ENCODE results near the gene FUT7. TPM values are rescaled to one million over a fixed set of nuclear protein-coding genes. Genes with fewer than 3 reads are reported as not detected.

The FUT7 gene
- total RNA-seq, 2 donors from 2014 or later = not detected

DNA sequence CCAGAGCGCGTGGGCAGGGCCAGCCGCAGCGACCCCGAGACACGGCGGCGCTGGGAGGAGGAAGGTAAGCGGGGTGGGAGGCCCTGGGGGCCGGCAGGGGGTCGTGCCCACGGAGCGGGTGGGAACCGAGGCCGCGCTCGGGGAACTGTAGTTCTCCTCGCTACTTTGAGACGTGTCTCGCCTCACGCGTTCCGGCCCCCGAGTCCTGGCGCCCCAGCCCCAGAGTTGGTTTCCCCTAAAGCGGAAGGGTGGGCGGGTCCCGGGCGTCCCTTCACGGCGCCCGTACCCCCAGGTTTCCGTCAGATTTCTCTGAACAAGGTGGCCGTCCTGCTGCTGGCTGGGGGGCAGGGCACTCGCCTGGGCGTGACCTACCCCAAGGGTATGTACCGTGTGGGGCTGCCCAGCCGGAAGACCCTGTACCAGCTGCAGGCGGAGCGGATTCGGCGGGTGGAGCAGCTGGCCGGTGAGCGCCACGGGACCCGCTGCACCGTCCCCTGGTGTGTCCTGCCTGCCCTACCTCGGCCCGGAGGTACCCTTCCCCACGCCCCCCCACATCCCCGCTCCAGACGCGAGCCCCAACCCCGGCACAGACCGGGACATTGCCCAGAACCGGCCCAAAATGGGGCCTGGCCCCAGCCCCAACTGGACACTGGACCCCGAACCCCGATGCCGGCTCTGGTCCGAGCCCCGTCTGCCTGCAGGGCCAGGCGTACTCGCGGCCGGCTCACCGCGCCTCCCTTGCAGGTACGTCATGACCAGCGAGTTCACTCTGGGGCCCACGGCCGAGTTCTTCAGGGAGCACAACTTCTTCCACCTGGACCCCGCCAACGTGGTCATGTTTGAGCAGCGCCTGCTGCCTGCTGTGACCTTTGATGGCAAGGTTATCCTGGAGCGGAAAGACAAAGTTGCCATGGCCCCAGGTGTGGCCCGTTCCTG is 46.1 kb upstream of the FUT7 start:
- H3K27ac ChIP-seq = peak overlapping the region; percentile 20
- H3K4me3 ChIP-seq = peak overlapping the region; percentile 55
- H3K36me3 ChIP-seq = no peaks in the 10 kb centered on the region
- peak; percentile 54 for DNase-seq
- no peaks in the 10 kb centered on the region for H3K9me3 ChIP-seq
- H3K27me3 ChIP-seq = no peaks in the 10 kb centered on the region
- TF ChIP-seq, protein P1, sequence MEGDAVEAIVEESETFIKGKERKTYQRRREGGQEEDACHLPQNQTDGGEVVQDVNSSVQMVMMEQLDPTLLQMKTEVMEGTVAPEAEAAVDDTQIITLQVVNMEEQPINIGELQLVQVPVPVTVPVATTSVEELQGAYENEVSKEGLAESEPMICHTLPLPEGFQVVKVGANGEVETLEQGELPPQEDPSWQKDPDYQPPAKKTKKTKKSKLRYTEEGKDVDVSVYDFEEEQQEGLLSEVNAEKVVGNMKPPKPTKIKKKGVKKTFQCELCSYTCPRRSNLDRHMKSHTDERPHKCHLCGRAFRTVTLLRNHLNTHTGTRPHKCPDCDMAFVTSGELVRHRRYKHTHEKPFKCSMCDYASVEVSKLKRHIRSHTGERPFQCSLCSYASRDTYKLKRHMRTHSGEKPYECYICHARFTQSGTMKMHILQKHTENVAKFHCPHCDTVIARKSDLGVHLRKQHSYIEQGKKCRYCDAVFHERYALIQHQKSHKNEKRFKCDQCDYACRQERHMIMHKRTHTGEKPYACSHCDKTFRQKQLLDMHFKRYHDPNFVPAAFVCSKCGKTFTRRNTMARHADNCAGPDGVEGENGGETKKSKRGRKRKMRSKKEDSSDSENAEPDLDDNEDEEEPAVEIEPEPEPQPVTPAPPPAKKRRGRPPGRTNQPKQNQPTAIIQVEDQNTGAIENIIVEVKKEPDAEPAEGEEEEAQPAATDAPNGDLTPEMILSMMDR (IDR thresholded peaks at IDR 0.05) = no peak
- peak overlapping the region; percentile 65 to 79 for H3K9ac ChIP-seq (ENCODE audit: low read depth in 2 of 2, low read length in 2 of 2)
- intact Hi-C loops (cut with DNase I) = no loop called here
- H3K4me1 ChIP-seq = peaks cover 8% of the 10 kb centered on the region

DNA sequence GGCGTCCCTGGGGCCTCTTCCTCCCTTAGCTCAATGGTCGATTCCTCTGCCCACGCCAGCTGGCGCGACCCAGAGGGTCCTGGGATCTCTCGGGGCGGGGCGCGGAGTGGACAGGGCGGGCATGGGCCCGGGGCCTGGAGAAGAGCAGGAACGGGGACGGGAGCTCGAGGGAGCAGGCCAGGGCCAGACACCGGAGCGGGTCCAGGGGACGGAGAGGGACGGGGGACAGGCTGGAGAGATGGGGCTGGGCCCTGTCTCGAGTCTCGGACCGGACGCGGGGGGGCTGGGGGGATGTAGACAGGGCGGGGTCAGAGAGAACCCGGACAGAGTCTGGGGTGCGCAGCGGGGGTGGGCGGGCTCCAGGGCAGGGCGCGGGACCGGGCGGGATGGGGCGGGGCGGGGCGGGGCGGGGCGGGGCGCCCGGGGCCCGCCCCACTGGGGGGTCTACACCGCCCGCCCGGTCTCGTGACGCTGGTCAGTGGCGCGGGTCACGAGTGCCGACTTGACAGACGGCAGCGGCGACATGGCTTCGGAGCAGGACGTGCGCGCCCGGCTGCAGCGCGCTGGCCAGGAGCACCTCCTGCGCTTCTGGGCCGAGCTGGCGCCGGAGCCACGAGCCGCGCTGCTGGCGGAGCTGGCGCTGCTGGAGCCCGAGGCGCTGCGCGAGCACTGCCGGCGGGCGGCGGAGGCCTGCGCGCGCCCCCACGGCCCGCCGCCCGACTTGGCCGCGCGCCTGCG is 45.3 kb upstream of the FUT7 start, which contains the start of gene UAP1L1:
Gene UAP1L1, plus strand, starts transcription at position 508 of the 738 bp plus-strand sequence. Its CDS starts 16 bp downstream, at position 524.
- TF ChIP-seq, protein P1 (IDR thresholded peaks at IDR 0.05) = no peak
- Histone ChIP-seq H3K27me3 (no peaks in the 10 kb centered on the region), H3K9ac (ENCODE audit: low read depth in 2 of 2, low read length in 2 of 2) (peak within 1 kb of the TSS; percentile 65 to 79), H3K9me3 (no peaks in the 10 kb centered on the region), H3K4me1 (peaks cover 8% of the 10 kb centered on the region), H3K36me3 (no peaks in the 10 kb centered on the region), H3K27ac (peak within 1 kb of the TSS; percentile 20), H3K4me3 (peak within 1 kb of the TSS; percentile 55)
- DNase-seq = peak; percentile 84
- intact Hi-C loops (cut with DNase I) = no loop called here

DNA sequence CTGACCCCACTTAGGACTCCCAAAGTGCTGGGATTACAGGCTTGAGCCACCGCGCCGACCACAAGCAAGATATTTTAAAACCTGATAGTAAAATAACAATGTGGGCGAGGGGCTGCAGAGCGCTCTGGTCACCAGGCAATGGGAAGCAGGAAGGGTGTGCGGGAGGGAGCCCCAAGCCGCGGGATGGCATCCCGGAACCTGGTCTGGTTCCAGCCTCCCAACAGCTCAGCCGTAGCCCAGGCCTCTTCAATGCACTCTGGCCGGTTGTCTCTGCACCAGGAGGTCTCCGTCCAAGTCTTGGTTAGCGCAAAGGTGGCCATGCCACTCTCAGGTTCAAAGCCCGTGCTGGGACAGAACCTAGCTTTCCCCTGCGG is 44.7 kb upstream of the FUT7 start:
- intact Hi-C loops (cut with DNase I) = no loop called here
- Histone ChIP-seq H3K27me3 (no peaks in the 10 kb centered on the region), H3K9ac (ENCODE audit: low read depth in 2 of 2, low read length in 2 of 2) (peak overlapping the region; percentile 54 to 66), H3K4me3 (peak overlapping the region; percentile 55), H3K27ac (no peak overlapping the region), H3K9me3 (no peaks in the 10 kb centered on the region), H3K36me3 (no peaks in the 10 kb centered on the region), H3K4me1 (peaks cover 8% of the 10 kb centered on the region)
- no peak for DNase-seq
- TF ChIP-seq, protein P1 (IDR thresholded peaks at IDR 0.05) = no peak

DNA sequence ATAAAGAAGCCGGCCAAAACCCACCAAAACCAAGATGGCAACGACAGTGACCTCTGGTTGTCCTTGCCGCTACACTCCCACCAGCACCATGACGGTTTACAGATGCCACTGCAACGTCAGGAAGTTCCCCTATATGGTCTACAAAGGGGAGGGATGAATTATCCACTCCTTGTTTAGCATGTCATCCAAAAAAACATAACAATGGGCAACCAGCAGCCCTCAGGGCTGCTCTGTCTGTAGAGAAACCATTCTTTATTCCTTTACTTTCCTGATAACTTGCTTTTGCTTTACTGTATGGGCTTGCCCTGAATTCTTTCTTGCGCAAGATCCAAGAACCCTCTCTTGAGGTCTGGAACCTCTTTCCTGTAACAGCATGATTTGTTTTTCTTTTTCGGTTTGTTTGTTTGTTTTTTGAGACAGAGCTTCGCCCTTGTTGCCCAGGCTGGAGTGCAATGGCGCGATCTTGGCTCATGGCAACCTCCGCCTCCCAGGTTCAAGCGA is 43.4 kb upstream of the FUT7 start:
- intact Hi-C loops (cut with DNase I) = no loop called here
- Histone ChIP-seq H3K27me3 (no peaks in the 10 kb centered on the region), H3K9ac (ENCODE audit: low read depth in 2 of 2, low read length in 2 of 2) (no peak overlapping the region), H3K36me3 (no peaks in the 10 kb centered on the region), H3K4me3 (no peak overlapping the region), H3K9me3 (no peaks in the 10 kb centered on the region), H3K27ac (no peak overlapping the region), H3K4me1 (peaks cover 13% of the 10 kb centered on the region)
- TF ChIP-seq, protein P1 (IDR thresholded peaks at IDR 0.05) = no peak
- DNase-seq = no peak

DNA sequence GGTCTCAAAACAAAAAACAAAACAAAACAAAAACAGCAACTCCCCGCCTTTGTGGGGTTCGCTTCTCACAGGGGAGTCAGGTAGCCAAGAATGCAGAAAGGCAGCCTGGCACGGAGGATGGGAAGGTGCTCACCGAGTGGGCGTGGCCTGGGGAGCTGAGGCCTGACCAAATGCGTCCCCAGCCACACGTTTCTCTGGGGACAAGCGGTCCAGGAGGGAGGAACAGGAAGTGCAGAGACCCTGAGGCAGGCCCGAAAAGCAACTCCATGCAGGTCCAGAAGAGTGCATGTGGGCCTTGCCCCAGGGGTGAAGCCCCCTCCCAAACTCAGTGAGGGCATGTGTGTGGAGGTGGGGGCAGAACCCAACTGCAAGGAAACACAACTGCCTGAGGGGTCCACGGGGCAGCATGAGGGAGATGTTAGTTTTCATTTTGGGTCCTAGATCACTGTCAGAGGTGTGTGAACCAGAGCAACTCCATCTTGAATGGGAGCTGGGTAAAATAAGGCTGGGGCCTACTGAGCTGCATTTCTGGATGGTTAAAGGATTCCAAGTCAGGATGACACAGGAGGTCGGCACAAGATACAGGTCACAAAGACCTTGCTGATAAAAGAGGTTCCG is 42.9 kb upstream of the FUT7 start:
- peak; percentile 21 for DNase-seq
- no peaks in the 10 kb centered on the region for H3K27me3 ChIP-seq

More for the DNA sequence above, 42.9 kb upstream of the FUT7 start:
- Histone ChIP-seq H3K9me3 (no peaks in the 10 kb centered on the region), H3K36me3 (no peaks in the 10 kb centered on the region), H3K27ac (no peak overlapping the region), H3K4me3 (no peak overlapping the region), H3K9ac (ENCODE audit: low read depth in 2 of 2, low read length in 2 of 2) (no peak overlapping the region), H3K4me1 (peaks cover 13% of the 10 kb centered on the region)
- intact Hi-C loops (cut with DNase I) = no loop called here
- TF ChIP-seq, protein P1 (IDR thresholded peaks at IDR 0.05) = no peak
